ENCODE results near the gene FHIT.

DNA sequence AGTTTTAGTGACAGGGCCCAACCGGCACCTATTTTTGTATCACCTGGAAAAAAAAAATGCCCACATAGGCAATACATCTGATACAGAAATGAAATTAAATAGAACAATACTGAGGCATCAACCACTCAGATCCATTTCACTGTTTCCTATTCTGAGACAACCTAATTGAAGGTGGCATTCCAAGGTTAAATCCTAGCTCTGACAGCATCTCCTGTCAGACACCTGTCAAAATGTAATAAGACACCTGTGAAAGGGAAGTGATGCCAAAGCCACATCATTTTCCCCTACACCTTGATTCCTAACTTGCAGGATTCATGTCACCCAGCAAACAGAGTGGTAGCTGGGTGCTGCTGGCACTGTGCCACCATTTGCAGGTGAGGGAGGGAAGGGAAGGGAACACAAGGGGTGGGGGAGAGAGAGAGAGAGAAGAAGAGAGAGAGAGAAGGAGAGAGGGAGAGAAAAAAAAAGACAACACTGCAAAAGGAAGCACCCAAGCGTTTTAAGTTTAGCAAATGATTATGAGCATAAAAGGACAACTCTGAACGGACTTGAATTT is 1156.8 kb downstream of the FHIT start:
- TF ChIP-seq, protein P1, sequence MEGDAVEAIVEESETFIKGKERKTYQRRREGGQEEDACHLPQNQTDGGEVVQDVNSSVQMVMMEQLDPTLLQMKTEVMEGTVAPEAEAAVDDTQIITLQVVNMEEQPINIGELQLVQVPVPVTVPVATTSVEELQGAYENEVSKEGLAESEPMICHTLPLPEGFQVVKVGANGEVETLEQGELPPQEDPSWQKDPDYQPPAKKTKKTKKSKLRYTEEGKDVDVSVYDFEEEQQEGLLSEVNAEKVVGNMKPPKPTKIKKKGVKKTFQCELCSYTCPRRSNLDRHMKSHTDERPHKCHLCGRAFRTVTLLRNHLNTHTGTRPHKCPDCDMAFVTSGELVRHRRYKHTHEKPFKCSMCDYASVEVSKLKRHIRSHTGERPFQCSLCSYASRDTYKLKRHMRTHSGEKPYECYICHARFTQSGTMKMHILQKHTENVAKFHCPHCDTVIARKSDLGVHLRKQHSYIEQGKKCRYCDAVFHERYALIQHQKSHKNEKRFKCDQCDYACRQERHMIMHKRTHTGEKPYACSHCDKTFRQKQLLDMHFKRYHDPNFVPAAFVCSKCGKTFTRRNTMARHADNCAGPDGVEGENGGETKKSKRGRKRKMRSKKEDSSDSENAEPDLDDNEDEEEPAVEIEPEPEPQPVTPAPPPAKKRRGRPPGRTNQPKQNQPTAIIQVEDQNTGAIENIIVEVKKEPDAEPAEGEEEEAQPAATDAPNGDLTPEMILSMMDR (IDR thresholded peaks at IDR 0.05), result no peak
- TF ChIP-seq POLR2A (IDR thresholded peaks at IDR 0.05; ENCODE audit: low read depth) (no peak), EP300 (IDR thresholded peaks at IDR 0.05) (no peak), POLR2AphosphoS5 (IDR thresholded peaks at IDR 0.05) (no peak)

Data from esophagus muscularis mucosa (tissue), 4 donors.